Measurements from ENCODE around the gene ATP13A3. TPM values are rescaled to one million over a fixed set of nuclear protein-coding genes. Genes with fewer than 3 reads are reported as not detected.
A peak's percentile ranks its signal among the peaks of the same experiment; 100 is the strongest.
"Not testable (repeated sequence)": the region's sequence is repeated elsewhere in the genome, so short reads cannot be mapped to it uniquely, and the experiment has no call there.

ATP13A3 gene
- total RNA-seq, 1 donor from 2014 or later, result 171 TPM

DNA sequence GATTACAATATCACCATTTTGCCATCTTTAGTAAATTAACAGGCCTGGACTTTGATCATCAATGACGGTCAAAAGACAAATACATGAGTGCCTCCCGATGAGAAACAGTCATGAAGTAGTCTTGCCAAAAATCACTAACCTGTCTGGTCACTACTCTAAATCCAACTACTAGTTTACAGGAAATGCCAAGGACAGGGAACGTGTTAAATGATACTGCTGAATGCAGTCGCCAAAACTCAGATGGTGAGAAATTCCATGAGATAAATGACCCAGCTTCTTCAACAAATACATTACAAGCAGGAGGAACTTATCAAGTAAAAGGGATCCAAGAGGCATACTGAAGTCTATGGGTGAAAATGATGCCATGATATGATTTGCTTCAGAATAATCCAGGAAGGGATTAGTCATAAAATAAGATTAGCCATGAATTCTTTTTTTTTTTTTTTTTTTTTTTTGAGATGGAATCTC lies 35.8 kb upstream of the ATP13A3 start:
- DNase-seq (ENCODE audit: low read depth), result peak; percentile 80
- TF ChIP-seq, protein P1, sequence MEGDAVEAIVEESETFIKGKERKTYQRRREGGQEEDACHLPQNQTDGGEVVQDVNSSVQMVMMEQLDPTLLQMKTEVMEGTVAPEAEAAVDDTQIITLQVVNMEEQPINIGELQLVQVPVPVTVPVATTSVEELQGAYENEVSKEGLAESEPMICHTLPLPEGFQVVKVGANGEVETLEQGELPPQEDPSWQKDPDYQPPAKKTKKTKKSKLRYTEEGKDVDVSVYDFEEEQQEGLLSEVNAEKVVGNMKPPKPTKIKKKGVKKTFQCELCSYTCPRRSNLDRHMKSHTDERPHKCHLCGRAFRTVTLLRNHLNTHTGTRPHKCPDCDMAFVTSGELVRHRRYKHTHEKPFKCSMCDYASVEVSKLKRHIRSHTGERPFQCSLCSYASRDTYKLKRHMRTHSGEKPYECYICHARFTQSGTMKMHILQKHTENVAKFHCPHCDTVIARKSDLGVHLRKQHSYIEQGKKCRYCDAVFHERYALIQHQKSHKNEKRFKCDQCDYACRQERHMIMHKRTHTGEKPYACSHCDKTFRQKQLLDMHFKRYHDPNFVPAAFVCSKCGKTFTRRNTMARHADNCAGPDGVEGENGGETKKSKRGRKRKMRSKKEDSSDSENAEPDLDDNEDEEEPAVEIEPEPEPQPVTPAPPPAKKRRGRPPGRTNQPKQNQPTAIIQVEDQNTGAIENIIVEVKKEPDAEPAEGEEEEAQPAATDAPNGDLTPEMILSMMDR (IDR thresholded peaks at IDR 0.05; ENCODE audit: insufficient read depth, low read length, severe bottlenecking), result no peak
- no peaks in the 10 kb centered on the region for H3K36me3 ChIP-seq (ENCODE audit: control insufficient read depth, insufficient read depth, low read length)
- FAIRE-seq, result no peak
- no peak overlapping the region for H3K4me3 ChIP-seq (ENCODE audit: low read depth, low read length)
- H3K27me3 ChIP-seq (ENCODE audit: control insufficient read depth, insufficient read depth, low read length), result no peaks in the 10 kb centered on the region

DNA sequence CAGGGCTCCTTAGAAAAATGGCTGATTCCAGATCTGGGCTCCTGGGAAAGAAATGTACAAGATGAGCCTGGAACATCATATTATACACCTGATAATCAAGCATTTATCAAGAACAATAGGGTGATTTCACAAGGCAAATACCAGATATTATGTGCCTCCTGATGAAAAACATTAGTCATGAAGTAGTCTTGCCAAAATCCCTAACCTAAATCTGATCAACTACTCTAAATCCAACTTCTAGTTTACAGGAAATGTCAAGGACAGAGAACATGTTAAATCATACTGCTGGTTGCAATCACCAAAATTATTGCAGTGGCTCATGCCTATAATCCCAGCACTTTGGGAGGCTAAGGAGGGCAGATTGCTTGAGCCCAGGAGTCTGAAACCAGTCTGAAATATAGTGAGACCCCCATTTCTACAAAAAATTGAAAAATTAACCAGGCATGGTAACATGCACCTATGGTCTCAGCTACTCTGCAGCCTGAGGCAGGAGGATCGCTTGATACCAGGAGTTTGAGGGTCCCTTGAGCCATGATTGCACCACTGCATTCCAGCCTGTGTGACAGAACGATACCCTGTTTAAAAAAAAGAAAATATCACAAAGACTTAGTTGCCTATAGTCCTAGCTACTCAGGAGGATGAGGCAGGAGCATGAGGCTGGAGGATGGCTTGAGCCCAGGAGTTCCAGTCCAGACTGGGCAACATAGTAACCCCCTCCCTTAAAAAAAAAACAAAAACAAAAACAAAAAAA lies 34.9 kb upstream of the ATP13A3 start:
- DNase-seq (ENCODE audit: low read depth) (peak; percentile 86), FAIRE-seq (no peak)
- TF ChIP-seq, protein P1 (IDR thresholded peaks at IDR 0.05; ENCODE audit: insufficient read depth, low read length, severe bottlenecking), result no peak
- H3K4me3 ChIP-seq (ENCODE audit: low read depth, low read length), result no peak overlapping the region
- no peaks in the 10 kb centered on the region for H3K36me3 ChIP-seq (ENCODE audit: control insufficient read depth, insufficient read depth, low read length)
- no peaks in the 10 kb centered on the region for H3K27me3 ChIP-seq (ENCODE audit: control insufficient read depth, insufficient read depth, low read length)

DNA sequence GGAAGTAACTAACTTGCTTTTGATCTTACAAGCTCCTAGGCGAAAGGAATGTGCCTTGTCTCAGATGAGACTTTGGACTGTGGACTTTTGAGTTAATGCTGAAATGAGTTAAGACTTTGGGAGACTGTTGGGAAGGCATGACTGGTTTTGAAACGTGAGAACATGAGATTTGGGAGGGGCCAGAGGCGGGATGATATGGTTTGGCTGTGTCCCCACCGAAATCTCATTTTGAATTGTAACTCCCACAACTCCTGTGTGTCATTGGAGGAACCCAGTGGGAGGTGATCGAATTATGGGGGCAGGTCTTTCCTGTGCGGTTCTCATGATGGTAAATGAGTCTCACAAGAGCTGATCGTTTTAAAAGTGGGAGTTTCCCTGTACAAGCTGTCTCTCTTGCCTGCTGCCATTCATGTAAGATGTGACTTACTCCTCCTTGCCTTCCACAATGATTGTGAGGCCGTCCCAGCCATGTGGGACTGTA lies 33.9 kb upstream of the ATP13A3 start:
- not testable (repeated sequence) for FAIRE-seq

DNA sequence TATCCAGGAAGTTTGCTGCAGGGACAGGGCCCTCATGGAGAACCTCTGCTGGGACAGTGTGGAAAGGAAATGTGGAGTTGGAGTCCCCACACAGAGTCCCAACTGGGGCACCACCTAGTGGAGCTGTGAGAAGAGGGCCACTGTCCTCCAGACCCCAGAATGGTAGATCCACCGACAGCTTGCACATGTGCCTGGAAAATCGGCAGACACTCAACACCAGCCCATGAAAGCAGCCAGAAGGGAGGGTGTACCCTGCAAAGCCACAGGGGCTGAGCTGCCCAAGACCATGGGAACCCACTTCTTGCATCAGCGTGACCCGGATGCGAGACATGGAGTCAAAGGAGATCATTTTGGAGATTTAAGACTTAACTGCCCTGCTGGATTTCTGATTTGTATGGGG lies 33.4 kb upstream of the ATP13A3 start:
- not testable (repeated sequence) for DNase-seq (ENCODE audit: low read depth); H3K36me3 ChIP-seq (ENCODE audit: control insufficient read depth, insufficient read depth, low read length); H3K27me3 ChIP-seq (ENCODE audit: control insufficient read depth, insufficient read depth, low read length); H3K4me3 ChIP-seq (ENCODE audit: low read depth, low read length); FAIRE-seq

More for the DNA sequence above, 33.9 kb upstream of the ATP13A3 start:
- not testable (repeated sequence) for H3K36me3 ChIP-seq (ENCODE audit: control insufficient read depth, insufficient read depth, low read length); H3K27me3 ChIP-seq (ENCODE audit: control insufficient read depth, insufficient read depth, low read length); DNase-seq (ENCODE audit: low read depth); H3K4me3 ChIP-seq (ENCODE audit: low read depth, low read length)

DNA sequence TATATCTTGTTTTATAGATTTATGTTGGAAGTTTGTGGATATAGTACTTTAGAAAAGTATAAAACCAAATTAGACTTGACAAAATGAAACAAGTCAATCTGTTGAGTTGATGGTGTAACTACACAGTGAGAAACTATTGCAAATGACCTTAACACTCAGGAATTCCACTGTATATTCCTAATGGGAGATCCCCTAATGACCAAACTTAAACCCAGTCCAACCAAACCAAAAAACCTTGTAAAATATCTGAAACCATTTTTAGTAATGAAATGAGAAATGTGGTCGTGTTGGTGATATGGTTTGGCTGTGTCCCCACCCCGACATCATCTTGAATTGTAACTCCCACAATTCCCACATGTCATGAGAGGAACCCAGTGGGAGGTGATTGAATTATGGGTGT lies 31.9 kb upstream of the ATP13A3 start:
- FAIRE-seq (no peak), DNase-seq (ENCODE audit: low read depth) (peak; percentile 70)
- TF ChIP-seq, protein P1 (IDR thresholded peaks at IDR 0.05; ENCODE audit: insufficient read depth, low read length, severe bottlenecking), result no peak
- H3K27me3 ChIP-seq (ENCODE audit: control insufficient read depth, insufficient read depth, low read length), result no peaks in the 10 kb centered on the region
- no peak overlapping the region for H3K4me3 ChIP-seq (ENCODE audit: low read depth, low read length)
- H3K36me3 ChIP-seq (ENCODE audit: control insufficient read depth, insufficient read depth, low read length), result no peaks in the 10 kb centered on the region

DNA sequence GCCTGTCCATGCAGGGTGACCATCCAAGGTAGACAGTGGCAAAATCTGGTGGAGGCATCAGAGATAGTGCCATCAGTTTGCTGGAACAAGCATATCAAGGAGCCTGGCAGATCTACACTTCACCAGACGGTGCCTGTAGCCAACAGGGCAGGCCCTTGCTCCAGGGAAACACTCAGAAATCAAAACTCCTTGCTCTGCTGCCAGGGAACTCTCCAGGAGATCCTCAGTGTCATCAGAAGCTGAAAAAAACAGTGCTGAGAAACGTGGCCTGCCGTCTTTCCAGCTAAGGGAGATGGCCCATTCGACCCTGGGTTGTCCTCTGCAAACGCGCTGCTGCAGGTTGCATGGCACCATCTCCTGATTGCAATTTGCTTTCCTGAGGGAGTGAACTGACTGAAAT lies 30.5 kb upstream of the ATP13A3 start:
- Histone ChIP-seq H3K36me3 (ENCODE audit: control insufficient read depth, insufficient read depth, low read length) (no peaks in the 10 kb centered on the region), H3K27me3 (ENCODE audit: control insufficient read depth, insufficient read depth, low read length) (no peaks in the 10 kb centered on the region), H3K4me3 (ENCODE audit: low read depth, low read length) (no peak overlapping the region)
- DNase-seq (ENCODE audit: low read depth) (no peak), FAIRE-seq (no peak)
- TF ChIP-seq, protein P1 (IDR thresholded peaks at IDR 0.05; ENCODE audit: insufficient read depth, low read length, severe bottlenecking), result no peak

DNA sequence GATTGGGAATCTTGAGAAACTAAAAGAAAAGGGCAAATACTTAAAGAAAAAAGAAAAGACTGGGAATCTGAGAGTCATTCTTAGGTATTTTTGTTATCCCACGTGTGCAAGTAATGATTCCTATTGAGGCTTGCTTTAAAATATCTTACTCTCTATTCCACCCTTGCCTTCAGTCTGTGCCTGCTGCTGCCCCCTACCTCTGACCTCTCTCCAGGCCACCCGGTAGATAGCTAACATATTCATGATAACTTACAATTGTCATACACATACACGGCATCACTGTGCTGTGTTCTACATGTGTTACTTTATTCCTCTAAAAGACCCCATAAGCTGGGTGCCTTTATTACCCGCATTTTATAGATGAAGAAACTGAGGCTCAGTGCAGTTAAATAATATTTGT lies 27.8 kb upstream of the ATP13A3 start:
- DNase-seq (ENCODE audit: low read depth) (no peak), FAIRE-seq (no peak)

More for the DNA sequence above, 27.8 kb upstream of the ATP13A3 start:
- H3K27me3 ChIP-seq (ENCODE audit: control insufficient read depth, insufficient read depth, low read length), result no peaks in the 10 kb centered on the region
- H3K4me3 ChIP-seq (ENCODE audit: low read depth, low read length), result no peak overlapping the region
- TF ChIP-seq, protein P1 (IDR thresholded peaks at IDR 0.05; ENCODE audit: insufficient read depth, low read length, severe bottlenecking), result no peak
- H3K36me3 ChIP-seq (ENCODE audit: control insufficient read depth, insufficient read depth, low read length), result no peaks in the 10 kb centered on the region
